ENCODE results near the gene TANC1.

Gene TANC1

DNA sequence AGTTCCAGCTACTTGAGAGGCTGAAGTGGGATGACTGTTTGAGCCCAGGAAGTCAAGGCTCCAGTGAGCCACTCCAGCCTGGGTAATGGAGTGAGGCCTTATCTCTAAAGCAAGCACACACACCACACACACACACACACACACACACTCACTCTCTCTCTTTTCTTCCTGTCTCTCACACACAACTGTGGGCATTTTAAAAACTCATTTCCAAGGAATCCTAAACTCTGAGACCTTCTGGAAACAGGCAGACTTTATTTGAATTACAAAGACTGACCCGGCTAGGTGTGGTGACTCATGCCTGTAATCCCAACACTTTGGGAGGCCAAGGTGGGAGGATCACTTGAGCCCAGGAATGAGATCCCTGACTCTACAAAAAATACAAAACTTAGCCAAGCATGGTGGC, 296.7 kb downstream of the TANC1 start:
- no peak for DNase-seq (ENCODE audit: low read depth, low spot score)

DNA sequence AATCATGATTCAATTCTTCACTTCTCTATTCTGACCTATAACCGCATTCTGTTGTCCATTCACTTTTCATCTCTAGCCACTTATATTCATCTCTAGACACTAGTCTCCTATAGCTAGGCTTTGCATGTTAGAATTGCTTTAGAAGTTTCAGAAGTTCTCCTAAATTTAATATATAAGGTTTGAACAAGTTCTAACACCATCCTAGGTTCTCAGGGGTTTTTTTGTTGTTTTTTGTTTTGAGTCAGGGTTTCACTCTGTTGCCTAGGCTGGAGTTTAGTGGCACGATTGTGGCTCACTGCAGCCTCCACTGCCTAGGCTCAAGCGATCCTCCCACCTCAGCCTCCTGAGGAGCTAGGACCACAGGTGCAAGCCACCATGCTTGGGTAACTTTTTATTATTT, 298.1 kb downstream of the TANC1 start:
- no peak for DNase-seq (ENCODE audit: low read depth, low spot score)

DNA sequence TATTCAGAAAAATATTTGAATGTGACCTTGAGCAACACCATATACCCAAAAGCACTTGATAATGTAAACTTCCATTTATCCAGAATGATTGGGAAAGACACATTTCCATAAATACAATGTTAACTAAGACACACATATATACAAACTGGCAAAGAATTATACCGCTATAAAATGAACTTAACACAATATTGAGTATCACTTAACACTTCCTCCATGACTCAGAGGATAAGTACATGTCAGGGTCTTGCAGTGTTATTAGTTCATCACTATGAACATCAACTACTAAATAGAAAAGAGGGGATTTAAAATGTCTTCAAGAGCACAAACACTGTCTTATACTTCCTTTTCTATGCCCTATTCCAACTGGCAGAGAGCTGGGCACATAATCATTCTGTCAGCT, 299.5 kb downstream of the TANC1 start:
- DNase-seq (ENCODE audit: low read depth, low spot score) = no peak

DNA sequence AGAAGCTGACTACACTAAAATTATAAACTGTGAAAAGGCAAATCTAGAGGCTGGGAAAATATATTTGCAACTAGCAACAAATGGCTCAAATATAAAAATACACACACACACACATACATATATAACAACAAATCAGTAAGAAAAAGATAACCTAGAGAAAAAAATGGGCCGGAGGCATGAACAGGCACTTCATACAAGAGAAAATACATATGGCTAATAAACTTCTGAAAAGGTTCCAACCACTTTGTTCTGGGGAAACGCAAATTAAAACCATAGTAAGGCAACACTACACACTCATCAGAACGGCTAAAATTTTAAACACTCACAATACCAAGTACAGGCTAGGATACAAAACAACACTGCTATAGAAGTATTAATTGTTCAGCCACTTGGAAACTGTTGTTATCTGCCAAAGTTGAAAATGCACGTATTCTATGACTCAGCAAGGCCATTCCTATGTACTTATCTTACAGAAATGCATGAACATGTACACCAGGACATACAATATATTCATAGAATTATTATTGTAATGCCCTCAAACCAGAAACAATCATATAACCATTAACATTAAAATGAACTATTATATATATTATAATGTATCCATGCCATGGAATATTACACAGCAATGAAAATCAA, 302.4 kb downstream of the TANC1 start:
- no peak for DNase-seq (ENCODE audit: low read depth, low spot score)

DNA sequence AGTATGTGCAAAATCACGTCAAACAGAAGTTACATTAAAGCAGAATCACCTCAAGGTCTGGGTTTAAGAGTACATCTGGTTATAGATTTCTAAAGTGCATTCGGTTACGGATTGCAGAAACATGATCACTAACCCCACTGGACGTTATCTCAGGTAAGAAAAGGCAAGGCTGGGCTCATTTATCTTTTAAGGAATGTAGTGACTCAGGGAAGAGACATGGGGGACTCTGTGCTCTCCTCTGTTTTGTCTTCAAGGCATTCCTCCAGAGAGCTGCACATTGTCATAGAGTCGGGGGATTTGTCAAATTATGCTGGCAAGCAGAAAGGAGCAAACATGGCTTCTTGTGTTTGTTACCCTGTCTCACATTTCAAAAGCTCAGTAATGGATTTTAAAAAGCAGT, 303.7 kb downstream of the TANC1 start:
- no peak for DNase-seq (ENCODE audit: low read depth, low spot score)

DNA sequence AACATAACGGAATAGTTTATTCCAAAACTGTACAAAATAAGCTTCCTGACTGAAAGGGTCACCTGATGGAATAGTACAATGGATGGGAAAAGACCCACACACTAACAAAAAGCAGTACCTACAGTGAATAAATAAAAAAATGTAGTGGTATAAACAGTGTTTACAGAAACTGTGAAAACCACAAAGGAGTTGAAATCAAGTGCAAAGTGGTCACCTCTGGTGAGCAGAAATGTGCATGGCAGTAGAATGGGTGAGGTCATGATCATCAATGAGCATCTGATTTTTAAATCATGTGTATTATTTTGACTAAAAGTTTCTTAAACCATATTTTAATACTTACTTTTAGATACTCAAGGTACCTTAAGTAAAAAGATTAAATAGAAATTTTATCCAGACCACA, 306.7 kb downstream of the TANC1 start:
- no peak for DNase-seq (ENCODE audit: low read depth, low spot score)

DNA sequence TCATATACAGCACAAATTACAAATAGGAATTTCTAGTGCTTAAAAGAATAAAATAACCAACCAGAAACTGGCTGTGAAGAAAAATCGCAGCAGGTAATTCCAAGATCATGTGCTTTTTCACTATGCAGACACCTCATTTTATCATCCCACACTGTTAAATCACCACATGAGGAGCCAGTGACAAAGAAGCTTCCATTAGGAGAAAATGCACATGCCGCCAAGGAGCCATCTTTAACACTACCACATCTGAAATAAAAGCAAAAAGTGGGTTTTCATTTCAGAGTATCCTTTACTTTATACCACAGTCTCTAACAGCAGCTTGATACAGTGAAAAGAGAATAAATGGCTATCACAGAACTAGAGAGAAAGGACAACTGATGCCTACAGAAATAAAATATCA, 311.3 kb downstream of the TANC1 start:
- DNase-seq (ENCODE audit: low read depth, low spot score) = no peak

DNA sequence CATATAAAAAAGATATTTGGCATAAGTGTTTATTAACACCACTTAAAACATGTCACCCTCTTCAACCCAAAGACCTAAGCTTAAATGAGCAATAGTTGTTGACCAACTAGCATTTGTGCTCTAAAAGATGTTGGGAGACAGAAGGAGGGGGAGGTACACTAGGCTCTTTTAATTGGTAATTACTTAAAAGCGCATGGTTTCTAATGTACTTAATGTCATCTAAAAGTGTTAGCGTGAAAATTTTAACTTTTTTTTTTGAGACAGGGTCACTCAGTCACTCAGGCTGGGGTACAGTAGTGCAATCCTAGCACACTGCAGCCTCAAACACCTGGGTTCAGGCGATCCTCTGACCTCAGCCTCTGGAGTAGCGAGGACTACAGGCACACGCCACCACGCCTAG, 312.6 kb downstream of the TANC1 start:
- DNase-seq (ENCODE audit: low read depth, low spot score) = no peak
